ENCODE results near the gene GRAP.
"Not testable (repeated sequence)": the region's sequence is repeated elsewhere in the genome, so short reads cannot be mapped to it uniquely, and the experiment has no call there.

The GRAP gene

DNA sequence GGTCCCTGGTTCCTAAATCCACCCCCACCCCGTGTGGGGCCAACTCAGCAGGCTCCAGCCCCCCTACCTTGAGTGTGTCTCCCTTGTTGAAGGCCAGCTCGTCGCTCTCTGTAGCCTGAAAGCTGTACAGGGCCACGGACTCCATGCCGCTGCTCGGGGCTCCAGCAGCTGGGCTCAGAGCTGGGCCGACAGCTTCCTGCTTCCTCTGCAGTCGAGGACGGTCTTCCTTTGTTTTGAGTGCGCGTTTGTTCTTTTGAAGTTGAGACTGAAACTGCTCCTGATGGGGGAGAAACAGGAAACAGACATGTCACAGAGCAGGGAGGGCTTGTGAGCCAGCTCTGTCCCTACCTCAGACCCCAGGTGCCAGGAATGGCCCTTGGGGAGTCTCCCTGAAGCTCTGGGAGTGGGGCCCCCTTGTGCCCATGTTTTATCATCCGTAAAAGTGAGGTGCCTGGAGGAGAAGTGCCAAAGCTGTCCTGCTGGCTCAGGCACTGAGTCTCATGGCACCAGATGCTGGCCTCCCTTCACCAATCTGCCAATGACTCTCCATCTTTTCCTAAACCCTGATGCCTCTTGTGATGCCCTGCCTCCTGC lies at the start of gene GRAP:
TSS of gene GRAP (minus strand) at position 176 of the 594 bp plus-strand sequence. CDS start at position 145, 31 bp downstream.
- DNase-seq, result not testable (repeated sequence)

DNA sequence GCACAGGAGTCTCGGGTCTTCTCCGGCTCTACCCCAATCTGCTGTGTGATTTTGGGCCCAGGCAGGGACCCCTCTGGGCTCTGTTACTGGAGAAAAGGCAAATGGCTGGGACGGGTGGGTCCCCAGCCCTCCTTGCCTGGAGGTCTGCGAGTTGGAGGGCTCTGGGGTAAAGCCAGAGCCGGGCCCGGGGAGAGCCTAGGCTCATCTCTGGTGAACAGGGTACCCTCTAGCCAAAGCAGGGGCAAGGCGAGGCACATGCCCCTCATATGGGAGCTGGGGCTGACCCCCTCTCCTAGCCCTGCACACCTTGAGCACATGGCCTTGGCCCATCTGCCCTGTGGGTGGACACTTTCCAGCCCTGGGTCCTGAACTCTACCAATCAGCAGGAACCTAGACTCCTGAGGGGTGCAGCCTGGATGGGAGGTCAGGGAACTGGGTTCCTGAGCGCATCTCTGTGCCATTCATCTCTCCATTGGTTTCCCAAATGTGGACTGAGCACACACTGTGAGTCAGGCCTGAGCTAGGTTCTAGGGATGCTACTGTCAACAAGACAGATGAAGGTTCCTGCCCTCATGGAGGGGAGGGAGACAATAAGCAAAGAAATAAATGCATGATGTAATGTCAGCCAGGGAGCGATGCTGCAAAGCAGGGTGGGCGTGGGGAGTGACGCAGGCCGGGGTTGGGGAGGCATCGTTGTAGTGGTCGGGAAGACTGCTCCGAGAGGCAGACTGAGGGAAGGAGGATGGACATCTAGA lies 47.1 kb upstream of the GRAP start:
- DNase-seq, result not testable (repeated sequence)

DNA sequence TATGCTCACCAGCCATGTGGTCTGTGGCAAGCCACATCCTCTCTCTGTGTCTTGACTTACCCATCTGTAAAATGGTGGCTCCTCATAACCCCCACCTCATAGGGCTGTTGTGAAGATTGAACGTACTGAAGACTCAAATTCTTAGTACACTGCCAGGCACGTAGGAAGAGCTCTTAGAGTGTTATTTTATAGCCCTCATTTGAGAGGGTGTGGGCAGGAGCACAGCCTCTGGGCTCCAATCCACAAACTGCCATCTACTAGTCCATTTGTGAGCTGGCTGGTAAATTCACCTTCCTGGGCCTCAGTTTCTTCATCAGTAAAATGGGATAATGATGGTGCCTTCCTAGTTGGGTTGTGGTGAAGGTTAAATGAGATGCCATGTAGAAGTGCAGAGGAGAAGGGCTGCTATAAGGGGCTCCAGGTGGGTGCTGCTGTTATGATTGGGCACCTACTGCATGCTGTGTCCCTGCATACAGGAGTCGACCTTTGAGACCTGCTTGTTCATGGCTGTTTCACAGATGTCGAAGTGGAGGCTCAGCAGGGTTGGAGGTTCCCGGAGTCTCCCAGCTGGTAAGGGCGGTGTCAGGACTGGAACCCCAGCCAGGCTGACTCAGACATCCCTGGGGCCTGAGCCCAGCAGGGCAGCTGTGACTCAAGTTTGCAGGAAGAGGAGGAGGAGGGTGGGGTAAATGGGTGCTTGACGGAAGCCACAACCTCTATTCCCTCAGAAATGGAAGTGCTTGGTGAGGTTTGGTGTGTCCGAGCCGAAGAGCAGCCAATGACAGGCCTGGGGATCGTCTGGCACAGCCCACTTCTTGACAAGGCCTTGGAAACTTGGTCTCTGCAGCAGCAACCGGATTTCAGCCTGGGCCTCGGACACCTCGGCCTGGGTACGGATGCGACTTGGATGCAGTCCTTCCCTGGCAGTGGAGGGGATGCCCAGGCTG lies 46.3 kb upstream of the GRAP start:
- DNase-seq, result not testable (repeated sequence)

DNA sequence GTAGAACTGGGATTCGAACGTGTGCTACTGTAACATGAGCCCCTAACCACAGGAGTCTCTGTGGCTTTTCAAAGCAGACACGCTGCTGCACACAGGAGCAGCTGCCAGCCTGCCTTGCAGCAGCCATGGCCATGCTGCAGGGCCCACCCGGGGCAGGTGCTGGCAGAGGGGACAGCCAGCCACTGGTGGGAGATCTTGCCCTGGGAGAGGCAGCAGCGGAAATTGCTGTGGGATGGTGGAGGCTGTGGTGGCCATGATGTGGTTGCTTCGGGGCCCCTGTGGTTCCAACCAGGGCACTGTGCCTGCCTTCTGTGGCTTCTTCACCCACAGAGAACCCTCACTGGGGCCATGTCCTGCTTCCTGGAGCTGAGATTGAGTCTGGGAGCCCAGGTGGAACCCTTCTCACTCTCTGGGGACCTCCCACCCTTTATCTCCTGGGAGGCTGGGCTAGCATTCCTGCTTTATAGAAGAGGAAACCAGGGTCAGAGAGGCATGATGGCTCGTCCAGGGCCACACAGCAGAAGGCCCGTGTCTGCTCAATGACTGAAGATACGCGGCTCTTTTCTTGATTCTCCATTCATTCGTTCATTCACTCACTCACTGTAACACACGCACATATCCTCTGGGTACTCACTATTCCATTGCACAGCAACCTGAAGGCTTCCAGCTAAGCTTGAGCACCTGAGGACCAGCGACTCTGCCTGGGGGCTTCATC lies 43.5 kb upstream of the GRAP start:
- not testable (repeated sequence) for DNase-seq

DNA sequence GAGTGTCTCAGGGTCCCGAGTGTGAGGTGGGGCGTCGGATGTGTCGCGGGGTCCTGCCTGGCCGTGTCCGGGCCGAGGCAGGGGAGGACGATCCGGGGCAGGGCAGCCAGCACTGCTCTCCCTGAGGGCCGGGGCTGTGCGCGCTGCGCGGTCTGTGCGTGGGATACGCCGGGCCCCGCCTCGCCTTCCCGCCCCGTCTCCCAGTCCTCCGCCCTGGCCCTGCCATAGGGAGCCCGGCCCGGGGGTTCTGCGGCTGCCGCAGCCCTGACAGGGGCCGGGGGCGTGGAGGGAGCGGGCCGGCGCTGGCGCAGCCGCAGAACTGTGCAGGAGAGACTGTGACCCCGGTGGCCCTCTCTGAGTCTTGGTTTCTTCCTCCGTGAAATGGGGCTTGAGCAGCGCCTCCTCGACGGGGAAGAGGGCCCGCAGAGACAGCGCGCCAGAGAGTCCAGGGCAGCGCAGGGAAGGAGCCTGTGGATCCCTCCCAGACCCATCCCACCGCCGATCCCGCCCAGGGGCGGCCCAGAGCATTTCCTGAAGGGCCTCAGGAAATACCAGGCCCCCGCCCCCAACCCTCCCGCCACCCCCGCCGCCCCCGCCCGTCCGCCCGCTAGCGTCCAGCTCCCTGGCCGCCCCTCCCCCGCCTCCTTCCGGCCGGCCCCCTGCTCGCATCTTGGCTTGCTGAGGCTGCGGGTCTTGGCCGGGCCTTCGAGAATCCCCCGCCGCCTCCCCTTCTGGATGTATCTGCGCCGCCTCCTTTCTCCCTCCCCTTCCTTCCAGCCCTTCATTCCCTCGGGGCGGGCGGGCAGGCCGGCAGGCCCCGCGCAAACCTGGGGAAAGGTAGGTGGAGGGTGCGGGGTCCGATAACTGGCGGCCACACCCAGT lies 42.3 kb upstream of the GRAP start:
- DNase-seq, result not testable (repeated sequence)

DNA sequence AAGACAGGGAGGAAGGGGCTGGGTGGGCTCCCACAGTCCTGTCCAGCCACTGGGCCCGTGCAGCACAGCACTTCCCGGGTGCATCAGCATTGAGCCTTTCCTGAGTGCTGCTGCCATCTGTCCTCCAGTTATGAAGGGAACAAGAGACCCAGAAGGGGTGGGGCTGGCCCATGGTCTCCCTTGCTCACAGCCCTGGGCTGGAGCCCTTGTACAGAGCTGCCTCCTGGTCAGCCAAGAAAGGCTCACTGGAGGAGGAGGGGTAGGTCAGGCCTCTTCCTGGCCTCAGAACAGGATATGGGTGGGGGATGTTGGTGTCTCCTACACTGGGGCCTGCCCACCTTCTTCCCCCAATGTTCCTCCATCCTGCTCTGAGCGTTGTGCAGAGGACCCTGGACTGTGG lies 30.6 kb upstream of the GRAP start:
- not testable (repeated sequence) for DNase-seq

DNA sequence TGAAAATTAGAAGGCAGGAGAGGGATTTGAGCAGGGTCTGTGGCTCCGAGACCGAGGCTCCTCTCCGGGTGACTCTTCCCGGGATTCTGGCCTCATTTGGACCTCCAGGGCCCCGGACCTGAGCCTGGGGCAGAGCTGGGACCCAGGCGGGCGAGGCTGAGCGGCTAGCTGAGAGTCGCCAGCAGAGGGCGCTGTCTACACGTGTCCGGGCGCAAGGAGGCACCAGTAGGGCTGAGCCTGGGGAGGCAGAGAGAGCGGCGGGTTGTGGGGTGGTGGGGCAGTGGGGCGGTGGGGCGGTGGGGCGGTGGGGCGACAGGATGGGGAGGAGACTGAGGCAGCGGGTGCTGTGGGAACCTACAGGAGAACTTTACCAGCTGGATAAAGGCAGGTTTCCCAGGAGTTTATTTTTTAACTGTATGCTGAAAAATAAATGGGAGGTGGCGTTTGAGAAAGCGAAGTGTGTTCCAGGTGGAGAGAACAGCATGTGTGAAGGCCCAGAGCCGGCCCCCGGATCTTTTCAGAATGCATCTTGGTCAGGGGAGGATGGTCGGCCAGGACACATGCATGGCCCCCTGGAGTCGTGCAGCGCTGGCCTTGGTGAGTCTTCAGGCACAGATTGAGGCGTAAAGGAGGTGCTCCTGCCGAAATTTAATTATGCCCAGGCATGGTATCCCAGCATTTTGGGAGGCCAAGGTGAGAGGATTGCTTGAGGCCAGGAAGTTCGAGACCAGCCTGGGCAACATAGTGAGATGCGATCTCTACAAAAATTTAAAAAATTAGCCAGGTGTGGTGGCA lies 29.8 kb upstream of the GRAP start:
- not testable (repeated sequence) for DNase-seq

DNA sequence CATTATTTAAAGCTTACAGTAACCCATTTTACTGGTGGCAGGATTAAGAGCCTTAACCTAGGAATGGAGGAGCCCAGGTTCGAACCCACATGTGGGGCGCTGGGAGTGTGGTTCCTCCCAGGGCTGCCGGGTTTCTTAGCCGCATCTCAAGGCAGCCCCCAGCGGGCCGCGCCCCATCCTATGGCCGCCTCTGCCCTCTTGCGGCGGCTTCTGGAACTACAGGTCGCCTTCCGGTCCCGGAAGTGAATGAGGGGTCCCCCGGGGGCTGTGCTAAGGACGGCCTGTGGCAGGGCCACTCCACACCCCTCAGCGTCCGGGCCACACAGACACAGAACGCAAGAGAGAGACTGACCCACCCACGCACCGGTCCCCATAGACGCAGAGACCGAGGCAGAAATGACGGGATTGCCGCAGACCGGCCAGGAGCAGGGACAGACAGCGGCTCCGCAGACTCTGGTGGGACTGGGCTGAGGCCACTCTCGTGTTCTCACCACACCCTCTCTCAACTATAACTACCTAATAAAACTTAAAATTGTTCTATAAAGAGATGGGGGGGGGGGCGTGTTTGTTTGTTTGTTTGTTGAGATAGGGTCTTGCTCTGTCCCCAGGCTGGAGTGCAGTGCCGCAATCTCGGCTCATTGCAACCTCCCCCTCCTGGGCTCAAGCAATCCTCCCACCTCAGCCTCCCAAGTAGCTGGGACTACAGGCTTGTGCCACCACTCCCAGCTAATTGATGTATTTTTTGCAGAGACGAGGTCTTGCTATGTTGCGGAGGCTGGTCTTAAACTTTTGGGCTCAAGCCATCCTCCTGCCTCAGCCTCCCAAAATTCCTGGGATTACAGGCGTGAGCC lies 23.8 kb upstream of the GRAP start:
- DNase-seq, result not testable (repeated sequence)

DNA sequence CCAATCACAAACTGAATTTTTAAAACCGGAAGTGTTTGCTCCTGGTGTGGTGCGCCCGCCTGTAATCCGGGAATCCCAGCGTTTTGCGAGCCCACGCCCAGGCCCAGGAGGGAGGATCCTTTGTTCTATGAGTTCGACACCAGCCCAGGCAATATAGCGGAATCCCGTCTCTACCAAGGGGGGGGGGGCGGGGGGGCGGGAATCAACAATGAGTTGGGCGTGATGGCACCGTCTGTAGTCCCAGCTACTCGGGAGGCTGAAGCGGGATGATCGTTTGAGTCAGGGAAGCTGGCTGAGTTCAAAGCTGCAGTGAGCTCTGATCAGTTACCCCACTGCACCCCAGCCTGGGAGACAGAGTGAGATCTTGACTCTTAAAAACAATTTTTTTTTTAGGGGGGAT lies 17.6 kb upstream of the GRAP start:
- not testable (repeated sequence) for DNase-seq

DNA sequence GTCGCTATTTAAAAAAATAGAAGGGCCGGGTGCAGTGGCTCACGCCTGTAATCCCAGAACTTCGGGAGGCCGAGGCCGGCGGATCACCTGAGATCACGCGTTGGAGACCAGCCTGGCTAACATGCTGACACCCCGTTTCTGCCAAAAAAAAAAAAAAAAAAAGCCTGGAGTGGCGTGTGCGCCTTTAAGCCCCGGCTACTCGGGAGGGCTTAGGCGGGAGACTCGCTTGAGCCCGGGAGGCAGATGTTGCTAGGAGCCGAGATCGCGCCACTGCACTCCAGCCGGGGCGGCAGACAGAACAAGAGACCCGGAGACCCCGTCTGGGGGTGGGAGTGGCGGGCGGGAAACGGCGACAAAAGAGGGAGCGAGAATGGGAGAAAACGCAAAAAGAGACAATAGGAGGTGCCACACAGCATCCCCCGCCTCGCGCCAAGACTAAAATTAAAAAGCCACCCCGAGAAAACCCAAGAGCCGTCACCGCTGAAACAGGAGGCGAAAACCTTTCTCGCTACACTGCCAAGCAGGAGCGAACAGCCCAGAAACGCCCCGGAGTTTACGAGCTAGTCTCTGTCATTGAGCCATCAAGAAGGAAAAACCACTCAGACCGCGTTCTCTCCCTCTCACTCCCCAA lies 16.7 kb upstream of the GRAP start:
- DNase-seq, result not testable (repeated sequence)

DNA sequence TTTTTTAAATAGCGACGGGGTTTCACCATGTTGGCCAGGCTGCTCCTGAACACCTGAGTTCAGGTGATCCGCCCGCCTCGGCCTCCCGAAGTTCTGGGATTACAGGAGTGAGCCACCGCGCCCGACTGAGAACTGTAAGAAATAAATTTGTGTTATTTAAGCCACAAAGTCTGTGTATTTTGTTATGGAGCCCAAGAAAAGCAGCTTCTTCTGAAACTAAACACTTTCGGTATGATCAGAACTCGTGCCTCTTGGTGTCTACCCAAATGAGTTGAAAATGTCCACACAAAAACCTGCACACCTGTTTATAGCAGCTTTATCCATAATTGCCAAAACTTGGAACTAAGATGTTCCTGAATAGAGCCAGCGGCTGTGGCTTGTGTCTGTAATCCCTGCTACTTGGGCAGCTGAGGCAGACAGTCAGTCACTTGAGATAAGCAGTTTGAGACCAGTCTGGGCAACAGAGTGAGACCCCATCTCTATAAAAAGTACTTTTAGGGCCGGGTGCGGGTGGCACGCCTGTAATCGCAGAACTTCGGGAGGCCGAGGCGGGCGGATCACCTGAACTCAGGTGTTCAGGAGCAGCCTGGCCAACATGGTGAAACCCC lies 16.1 kb upstream of the GRAP start:
- not testable (repeated sequence) for DNase-seq

DNA sequence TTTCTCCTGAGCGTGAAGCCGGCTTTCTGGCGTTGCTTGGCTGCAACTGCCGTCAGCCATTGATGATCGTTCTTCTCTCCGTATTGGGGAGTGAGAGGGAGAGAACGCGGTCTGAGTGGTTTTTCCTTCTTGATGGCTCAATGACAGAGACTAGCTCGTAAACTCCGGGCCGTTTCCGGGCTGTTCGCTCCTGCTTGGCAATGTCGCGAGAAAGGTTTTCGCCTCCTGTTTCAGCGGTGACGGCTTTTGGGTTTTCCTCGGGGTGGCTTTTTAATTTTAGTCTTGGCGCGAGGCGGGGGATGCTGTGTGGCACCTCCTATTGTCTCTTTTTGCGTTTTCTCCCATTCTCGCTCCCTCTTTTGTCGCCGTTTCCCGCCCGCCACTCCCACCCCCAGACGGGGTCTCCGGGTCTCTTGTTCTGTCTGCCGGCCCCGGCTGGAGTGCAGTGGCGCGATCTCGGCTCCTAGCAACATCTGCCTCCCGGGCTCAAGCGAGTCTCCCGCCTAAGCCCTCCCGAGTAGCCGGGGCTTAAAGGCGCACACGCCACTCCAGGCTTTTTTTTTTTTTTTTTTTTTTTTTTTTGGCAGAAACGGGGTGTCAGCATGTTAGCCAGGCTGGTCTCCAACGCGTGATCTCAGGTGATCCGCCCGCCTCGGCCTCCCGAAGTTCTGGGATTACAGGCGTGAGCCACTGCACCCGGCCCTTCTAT lies 15.4 kb upstream of the GRAP start:
- DNase-seq, result not testable (repeated sequence)

DNA sequence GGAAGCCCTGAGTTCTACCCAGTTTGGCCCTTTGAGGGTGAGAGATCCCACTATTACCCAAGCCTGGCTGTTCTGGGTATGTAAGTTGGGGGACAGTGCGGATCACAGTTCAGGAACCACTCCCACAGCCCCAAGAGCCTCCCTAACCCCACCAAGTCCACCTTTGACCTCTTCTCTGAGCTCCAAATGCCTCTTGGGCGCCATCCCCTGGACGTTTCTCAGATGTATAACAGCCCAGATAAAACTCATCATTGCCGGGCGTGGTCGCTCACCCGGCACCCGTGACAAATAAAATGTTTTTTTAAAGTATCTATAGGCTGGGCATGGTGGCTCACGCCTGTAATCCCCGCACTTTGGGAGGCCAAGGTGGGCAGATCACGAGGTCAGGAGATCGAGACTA lies 8.7 kb upstream of the GRAP start:
- DNase-seq, result not testable (repeated sequence)

DNA sequence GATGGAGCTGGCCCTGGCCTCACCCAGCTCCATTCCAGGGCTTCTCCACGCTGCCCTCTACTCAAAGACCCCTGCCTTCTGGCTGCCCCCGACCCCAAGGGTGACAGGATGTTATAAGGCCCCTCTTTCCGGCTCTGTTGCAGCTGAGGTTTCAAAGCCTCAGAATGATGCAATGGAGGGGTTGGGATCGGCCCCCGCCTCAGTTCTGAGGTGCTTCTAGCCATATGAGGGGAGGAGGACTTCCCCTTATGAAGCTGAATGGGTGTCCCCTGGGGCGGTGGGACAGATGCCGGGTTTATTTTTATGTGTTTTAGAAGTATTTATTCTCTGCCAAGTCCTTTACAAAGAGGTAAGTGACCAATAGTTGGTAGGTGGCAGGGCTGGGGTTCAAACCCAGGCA lies 2.1 kb upstream of the GRAP start:
- not testable (repeated sequence) for DNase-seq

DNA sequence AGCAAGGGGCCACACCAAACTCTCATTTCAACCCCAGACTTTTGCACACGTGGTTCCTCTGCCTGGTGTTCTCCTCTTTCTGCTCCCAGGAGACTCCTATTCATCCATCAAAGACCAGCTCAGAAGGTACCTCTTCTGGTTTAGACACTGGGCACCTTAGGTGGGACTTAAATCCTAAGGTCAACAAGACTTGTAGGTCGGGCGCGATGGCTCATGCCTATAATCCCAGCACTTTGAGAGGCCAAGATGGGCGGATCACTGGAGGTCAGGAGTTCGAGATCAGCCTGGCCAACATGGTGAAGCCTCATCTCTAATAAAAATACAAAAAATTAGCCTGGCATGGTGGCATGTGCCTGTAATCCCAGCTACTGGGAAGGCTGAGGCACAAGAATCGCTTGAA lies 753 bp upstream of the GRAP start:
- DNase-seq, result not testable (repeated sequence)

DNA sequence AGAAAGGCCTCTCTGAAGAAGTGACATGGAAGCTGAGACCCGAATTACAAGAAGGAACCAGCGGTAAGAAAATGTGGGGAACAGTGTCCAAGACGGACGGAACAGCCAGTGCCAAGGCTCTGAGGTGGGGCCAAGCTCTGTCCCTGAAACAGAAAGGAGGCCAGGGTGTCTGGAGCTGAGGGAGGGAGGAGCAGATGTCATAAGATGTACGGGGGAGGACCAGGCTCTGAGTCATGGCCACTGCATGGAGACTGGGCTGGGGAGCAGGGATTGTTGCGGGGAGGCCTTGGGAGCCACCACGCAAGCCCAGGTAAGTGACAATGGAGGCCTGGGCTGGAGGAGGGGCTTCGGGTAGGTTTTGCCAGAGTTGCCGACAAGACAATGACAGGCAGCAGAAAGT lies 2.1 kb downstream of the GRAP start:
- DNase-seq, result not testable (repeated sequence)

DNA sequence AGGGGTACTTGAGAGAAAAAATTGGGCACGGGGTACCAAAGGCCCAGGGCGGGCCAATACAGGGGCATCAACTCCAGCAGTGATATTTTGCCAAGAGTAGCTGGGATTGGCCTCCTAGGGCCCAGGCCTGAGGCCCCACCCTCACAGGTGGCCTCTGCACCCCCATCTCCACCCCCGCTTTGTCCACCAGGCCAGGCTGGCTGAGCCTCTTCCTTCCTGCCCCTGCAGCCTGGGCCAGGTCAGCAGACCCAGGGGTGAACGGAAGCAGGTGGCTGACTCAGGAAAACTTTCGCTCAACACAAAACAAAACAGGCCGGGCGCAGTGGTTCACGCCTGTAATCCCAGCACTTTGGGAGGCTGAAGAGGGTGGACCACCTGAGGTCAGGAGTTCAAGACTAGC lies 3.7 kb downstream of the GRAP start:
- DNase-seq, result not testable (repeated sequence)

DNA sequence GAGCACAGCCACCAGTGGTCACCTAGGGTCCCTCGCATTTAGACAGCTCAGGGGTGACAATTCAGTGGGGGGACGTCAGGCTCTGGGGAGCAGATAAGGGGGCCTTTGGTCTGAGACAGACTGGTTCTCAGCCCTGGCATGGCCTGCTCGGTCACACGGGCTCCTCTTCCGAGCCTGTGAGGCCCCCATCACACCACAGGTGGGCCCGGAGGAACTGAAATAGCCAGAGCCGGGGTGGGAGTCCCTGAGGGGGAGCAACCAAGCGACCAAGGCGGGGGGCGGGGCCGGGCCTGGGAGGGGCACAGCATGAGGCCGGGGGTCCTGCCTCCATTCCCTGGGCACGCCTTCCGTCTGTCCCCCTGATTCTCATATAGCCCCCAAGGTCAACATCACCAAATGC lies 4.4 kb downstream of the GRAP start:
- DNase-seq, result not testable (repeated sequence)

All from SHP77 treated with DMSO at 0.1 percent for 48 hours (cell line).